HepG2 (cell line): ENCODE measurements around the gene FSHR. TPM values are rescaled to one million over a fixed set of nuclear protein-coding genes. Genes with fewer than 3 reads are reported as not detected.
A peak's percentile ranks its signal among the peaks of the same experiment; 100 is the strongest.

Experiments used
- ATAC-seq: fragments of 200-7000 bp; cut with Tn5 transposase; 3 replicates; pipeline ENCODE4 v1.9.1; 2020; ENCODE audit warnings: mild to moderate bottlenecking, moderate library complexity
- BruUV-seq: library from RNA; stranded (reverse); fragments of 400-500 nt; replicated peaks from 2 replicates; lab custom pipeline; 2021; lab: Mats Ljungman, UMichigan
- CTCF ChIA-PET: fragments of 300-600 bp; formaldehyde crosslinking; extraction: SDS; loops from one replicate; lab custom pipeline; 2021; ENCODE audit warnings: low total read pairs, inconsistent platforms, low intra/inter-chr PET ratio; lab: Yijun Ruan, JAX
- POLR2A ChIA-PET: fragments of 350-600 bp; sonication (Branson Sonifier 250); formaldehyde crosslinking; loops from one replicate; lab custom pipeline; 2020; ENCODE audit warnings: antibody characterized with exemption, inconsistent platforms; lab: Yijun Ruan, JAX
- DNase-seq: peaks from one replicate; pipeline ENCODE4 v3.0.0-alpha.2; 2015; ENCODE audit warnings: low spot score
- FAIRE-seq: peaks from 3 replicates; lab custom pipeline; 2011; peaks lifted over from hg19 to GRCh38; lab: Jason Lieb, UNC
- H2AFZ ChIP-seq: one replicate; pipeline ENCODE4 v1.6.1; 2011; ENCODE audit warnings: low read length, inconsistent platforms
- H3K27ac ChIP-seq: fragments of 300-600 bp; 3 replicates; pipeline ENCODE4 v1.8.0; 2011; ENCODE audit warnings: mixed run types, mild to moderate bottlenecking, mixed read lengths, low read length, inconsistent platforms; ENCODE audit not compliant: insufficient read depth; ENCODE audit errors: extremely low read length
- H3K27me3 ChIP-seq, 2 experiments: fragments of 200-600 bp in 1 of 2; 2 replicates in 1 of 2; 3 replicates in 1 of 2; pipeline versions ENCODE4 v1.6.0 to v1.8.0; 2011; ENCODE audit warnings: low read length in 2 of 2, mild to moderate bottlenecking in 2 of 2, moderate library complexity in 2 of 2, inconsistent platforms in 1 of 2; ENCODE audit not compliant: insufficient read depth in 2 of 2, control insufficient read depth in 1 of 2
- H3K36me3 ChIP-seq, 2 experiments: fragments of 200-600 bp in 1 of 2; replicated peaks in 1 of 2; 2 replicates in 1 of 2; 3 replicates in 1 of 2; pipeline versions ENCODE4 v1.5.1 to v1.8.0; 2011; ENCODE audit warnings: low read length in 2 of 2, inconsistent platforms in 1 of 2; ENCODE audit not compliant: insufficient read depth in 2 of 2, control insufficient read depth in 1 of 2
- H3K4me1 ChIP-seq: 2 replicates; pipeline ENCODE4 v1.5.1; 2012; ENCODE audit warnings: low read length, inconsistent platforms; ENCODE audit not compliant: insufficient read depth
- H3K4me2 ChIP-seq: 2 replicates; pipeline ENCODE4 v1.6.0; 2011; ENCODE audit warnings: low read depth, low read length, inconsistent platforms
- H3K4me3 ChIP-seq, 3 experiments: fragments of 200-600 bp in 1 of 3; sonication (generic), shearing (Covaris generic) in 1 of 3; replicated peaks in 1 of 3; 2 replicates each; pipeline ENCODE4 v1.5.1; 2011 to 2016; ENCODE audit warnings: low read length in 3 of 3, inconsistent platforms in 2 of 3, low read depth in 2 of 3, mild to moderate bottlenecking in 2 of 3, control low read depth in 1 of 3, mixed read lengths in 1 of 3; ENCODE audit not compliant: insufficient read depth in 1 of 3
- H3K79me2 ChIP-seq: one replicate; pipeline ENCODE4 v1.6.1; 2011; ENCODE audit warnings: low read length, inconsistent platforms; ENCODE audit not compliant: insufficient read depth
- H3K9ac ChIP-seq: 2 replicates; pipeline ENCODE4 v1.6.0; 2011; ENCODE audit warnings: mild to moderate bottlenecking, low read depth, low read length, inconsistent platforms; ENCODE audit not compliant: insufficient read depth
- H3K9me3 ChIP-seq: 2 replicates; pipeline ENCODE4 v1.5.1; 2012; ENCODE audit warnings: mild to moderate bottlenecking, low read length
- H4K20me1 ChIP-seq: 2 replicates; pipeline ENCODE4 v1.6.0; 2011; ENCODE audit warnings: inconsistent platforms, mild to moderate bottlenecking, low read length, moderate library complexity; ENCODE audit not compliant: insufficient read depth
- MAFF ChIP-seq: IDR thresholded peaks from 2 replicates; pipeline ENCODE4 v1.6.1; 2011; ENCODE audit warnings: low read depth, low read length, improper control_type of control experiment
- MAFK ChIP-seq, 2 experiments: IDR thresholded peaks in 1 of 2; conservative IDR thresholded peaks in 1 of 2; 2 replicates each; pipeline ENCODE4 v1.6.1; 2011; ENCODE audit warnings: improper control_type of control experiment in 2 of 2, low read length in 2 of 2
- MLXIP ChIP-seq: sonication (generic); formaldehyde crosslinking; IDR thresholded peaks from 2 replicates; pipeline ENCODE4 v1.9.0; 2021; ENCODE audit warnings: missing genetic modification reagents, borderline replicate concordance
- WGBS: methylation state at CpG from one replicate; pipeline ENCODE4 v1.1.6; 2017; ENCODE audit warnings: low lambda C conversion rate; 5-methylcytosine and 5-hydroxymethylcytosine counted together
- in situ Hi-C: cut with HindIII; loops from 2 replicates; pipeline ENCODE4 v1.10.0; 2017; ENCODE audit warnings: low pct_unique_long_range_greater_than_20kb; ENCODE audit not compliant: extremely low pct_ligation_motif_present
- intact Hi-C: fragments of 100-400 bp; cut with micrococcal nuclease; formaldehyde crosslinking; loops from one replicate; pipeline ENCODE4 v1.10.0; 2022; ENCODE audit not compliant: unreplicated experiment
- polyA plus RNA-seq, 8 experiments: library from polyadenylated mRNA; depleted of rRNA in 3 of 8; stranded (reverse) in 7 of 8; unstranded in 1 of 8; fragments of >200 nt; fragmentation: Illumina TruSeq in 4 of 8; extraction: Trizol in 4 of 8; gene quantifications; 2 replicates each; pipeline versions ENCODE4 v1.2.1 to v1.2.3, GENCODE V29; 2011 to 2016; ENCODE audit warnings: low read depth in 4 of 8, missing spikeins in 1 of 8, mixed read lengths in 1 of 8; ENCODE audit not compliant: insufficient read depth in 1 of 8
- total RNA-seq, 5 experiments: library from RNA; depleted of rRNA; stranded (reverse); fragments of >200 nt; fragmentation: Illumina TruSeq; extraction: Trizol; gene quantifications; 2 replicates each; pipeline ENCODE4 v1.2.3, GENCODE V29; 2016; ENCODE audit warnings: low read depth in 1 of 5
- TF ChIP-seq, protein P1 (sequence below): IDR thresholded peaks from 2 replicates; pipeline ENCODE4 v1.4.0; 2020; ENCODE audit warnings: mild to moderate bottlenecking, missing genetic modification reagents

Gene FSHR
- total and polyA plus RNA-seq, 2 of the 13 experiments (the other 11 are each of a cell fraction or from before 2014, with no cell fraction given): not detected

- DNase-seq: no peak
- ChIA-PET POLR2A (no interaction called here), CTCF (no interaction called here)
- H3K27me3 ChIP-seq: no peaks in the 10 kb centered on the region
- no peak overlapping the region for H3K9ac ChIP-seq
- H3K4me2 ChIP-seq: no peak overlapping the region
- FAIRE-seq: no peak
- in situ Hi-C loops: no loop called here
- no peaks in the 10 kb centered on the region for H3K9me3 ChIP-seq
- no peak overlapping the region for H3K27ac ChIP-seq
- no peak for ATAC-seq
- WGBS: 2% methylated on average over 4 of the region's 4 CpGs
- intact Hi-C loops: no loop called here
- H3K4me3 ChIP-seq: no peak overlapping the region
- no peak overlapping the region for H2AFZ ChIP-seq
- H3K79me2 ChIP-seq: no peaks in the 10 kb centered on the region
- no peaks in the 10 kb centered on the region for H4K20me1 ChIP-seq
- BruUV-seq: no TSS peak
- TF ChIP-seq, protein P1, sequence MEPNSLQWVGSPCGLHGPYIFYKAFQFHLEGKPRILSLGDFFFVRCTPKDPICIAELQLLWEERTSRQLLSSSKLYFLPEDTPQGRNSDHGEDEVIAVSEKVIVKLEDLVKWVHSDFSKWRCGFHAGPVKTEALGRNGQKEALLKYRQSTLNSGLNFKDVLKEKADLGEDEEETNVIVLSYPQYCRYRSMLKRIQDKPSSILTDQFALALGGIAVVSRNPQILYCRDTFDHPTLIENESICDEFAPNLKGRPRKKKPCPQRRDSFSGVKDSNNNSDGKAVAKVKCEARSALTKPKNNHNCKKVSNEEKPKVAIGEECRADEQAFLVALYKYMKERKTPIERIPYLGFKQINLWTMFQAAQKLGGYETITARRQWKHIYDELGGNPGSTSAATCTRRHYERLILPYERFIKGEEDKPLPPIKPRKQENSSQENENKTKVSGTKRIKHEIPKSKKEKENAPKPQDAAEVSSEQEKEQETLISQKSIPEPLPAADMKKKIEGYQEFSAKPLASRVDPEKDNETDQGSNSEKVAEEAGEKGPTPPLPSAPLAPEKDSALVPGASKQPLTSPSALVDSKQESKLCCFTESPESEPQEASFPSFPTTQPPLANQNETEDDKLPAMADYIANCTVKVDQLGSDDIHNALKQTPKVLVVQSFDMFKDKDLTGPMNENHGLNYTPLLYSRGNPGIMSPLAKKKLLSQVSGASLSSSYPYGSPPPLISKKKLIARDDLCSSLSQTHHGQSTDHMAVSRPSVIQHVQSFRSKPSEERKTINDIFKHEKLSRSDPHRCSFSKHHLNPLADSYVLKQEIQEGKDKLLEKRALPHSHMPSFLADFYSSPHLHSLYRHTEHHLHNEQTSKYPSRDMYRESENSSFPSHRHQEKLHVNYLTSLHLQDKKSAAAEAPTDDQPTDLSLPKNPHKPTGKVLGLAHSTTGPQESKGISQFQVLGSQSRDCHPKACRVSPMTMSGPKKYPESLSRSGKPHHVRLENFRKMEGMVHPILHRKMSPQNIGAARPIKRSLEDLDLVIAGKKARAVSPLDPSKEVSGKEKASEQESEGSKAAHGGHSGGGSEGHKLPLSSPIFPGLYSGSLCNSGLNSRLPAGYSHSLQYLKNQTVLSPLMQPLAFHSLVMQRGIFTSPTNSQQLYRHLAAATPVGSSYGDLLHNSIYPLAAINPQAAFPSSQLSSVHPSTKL (CRISPR knock-in tag): no peak
- peak; percentile 61 for TF ChIP-seq MAFF
- no peak for TF ChIP-seq MLXIP
- TF ChIP-seq MAFK (conservative IDR thresholded peaks at IDR 0.05 in 1 of 2, IDR thresholded peaks at IDR 0.05 in 1 of 2; ENCODE audit: low read length in 2 of 2): peak; percentile 77 to 79
- H3K36me3 ChIP-seq: no peaks in the 10 kb centered on the region
- no peaks in the 10 kb centered on the region for H3K4me1 ChIP-seq
These were observed 127.6 kb downstream of the FSHR start for GRCh38 chr2:49026706-49027105.
